Esophagus (tissue), 2 donors: ENCODE measurements around the gene NOXRED1. TPM values are rescaled to one million over a fixed set of nuclear protein-coding genes. Genes with fewer than 3 reads are reported as not detected.
"Not testable (repeated sequence)": the region's sequence is repeated elsewhere in the genome, so short reads cannot be mapped to it uniquely, and the experiment has no call there.

Experiments
- H3K27ac ChIP-seq, 2 donors: one replicate each; pipeline ENCODE4 v1.5.1; 2013; ENCODE audit warnings: low read depth in 2 of 2, mild to moderate bottlenecking in 2 of 2, inconsistent platforms in 1 of 2, low read length in 1 of 2, moderate library complexity in 1 of 2
- H3K27me3 ChIP-seq, 2 donors: one replicate each; pipeline ENCODE4 v1.6.1; 2013; ENCODE audit warnings: low read length in 2 of 2, control low read depth in 1 of 2, mild to moderate bottlenecking in 1 of 2; ENCODE audit not compliant: insufficient read depth in 2 of 2, control insufficient read depth in 1 of 2
- H3K36me3 ChIP-seq, 2 donors: one replicate each; pipeline ENCODE4 v1.6.1; 2013; ENCODE audit warnings: low read length in 1 of 2; ENCODE audit not compliant: control insufficient read depth in 2 of 2, insufficient read depth in 2 of 2
- H3K4me1 ChIP-seq, 2 donors: one replicate each; pipeline ENCODE4 v1.6.1; 2013; ENCODE audit warnings: low read length in 1 of 2; ENCODE audit not compliant: control insufficient read depth in 2 of 2, insufficient read depth in 2 of 2
- H3K4me3 ChIP-seq, 2 donors: one replicate each; pipeline ENCODE4 v1.5.1; 2013; ENCODE audit warnings: low read length in 2 of 2, mild to moderate bottlenecking in 2 of 2, low read depth in 1 of 2, moderate library complexity in 1 of 2
- H3K9me3 ChIP-seq, 2 donors: one replicate each; pipeline ENCODE4 v1.6.1; 2013; ENCODE audit warnings: mild to moderate bottlenecking in 2 of 2, low read depth in 1 of 2, low read length in 1 of 2, moderate library complexity in 1 of 2; ENCODE audit not compliant: control insufficient read depth in 2 of 2, insufficient read depth in 1 of 2
- WGBS, 2 donors: extraction: QIAGEN DNeasy Blood & Tissue Kit; methylation state at CpG; one replicate each; pipeline ENCODE4 v1.1.7; 2013; 5-methylcytosine and 5-hydroxymethylcytosine counted together
- polyA plus RNA-seq, 2 donors: library from polyadenylated mRNA; stranded (reverse); fragments of 200-250 nt; gene quantifications; one replicate each; pipeline ENCODE4 v1.2.3, GENCODE V29; 2013
- donor health status: healthy with polysubstance abuse.
- donor health status: Bipolar disorder and iron deficiency.

The NOXRED1 gene
- polyA plus RNA-seq, 2 donors, result 0.09 to 0.22 TPM

DNA sequence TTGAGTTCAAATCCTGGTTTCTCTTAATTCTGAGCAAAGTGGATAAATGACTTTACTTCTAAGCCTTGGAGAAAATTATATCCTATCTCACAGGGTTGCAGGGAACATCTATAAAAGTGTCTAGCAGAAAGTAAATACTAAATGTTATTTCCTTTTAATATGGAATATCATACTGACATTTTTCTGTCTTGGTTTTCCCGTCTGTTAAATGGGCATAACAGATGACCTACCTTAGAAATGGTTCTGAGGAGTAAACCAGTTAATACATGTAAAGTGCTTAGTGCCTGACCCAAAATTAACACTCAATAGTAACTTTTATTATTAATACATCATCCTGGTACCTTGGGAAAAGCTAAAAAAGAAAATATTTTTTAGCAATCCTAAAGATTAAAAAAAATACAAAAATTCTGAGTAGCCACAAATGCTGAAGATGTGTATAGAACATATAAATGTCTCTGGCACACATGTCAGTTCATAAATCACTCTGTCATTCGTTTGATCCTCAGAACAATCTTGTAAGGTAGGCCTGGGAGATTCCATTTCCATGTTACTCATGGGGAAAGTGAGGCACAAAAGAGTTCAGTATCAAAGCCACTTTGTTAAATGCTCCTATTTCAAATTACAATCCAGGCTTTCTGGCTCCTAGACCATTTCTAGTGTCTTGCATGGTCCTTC is 32.8 kb upstream of the NOXRED1 start:
- WGBS, 2 donors, result 64 to 66% methylated on average over 2 of the region's 2 CpGs
- H3K27ac ChIP-seq, result no peak overlapping the region
- H3K27me3 ChIP-seq, result no peaks in the 10 kb centered on the region
- peaks cover 0 to 2% of the 10 kb centered on the region in 2 donors for H3K4me1 ChIP-seq
- H3K4me3 ChIP-seq, result peak overlapping the region in 1 of 2 donors; percentile 98
- H3K9me3 ChIP-seq, result no peaks in the 10 kb centered on the region
- peaks cover 0 to 8% of the 10 kb centered on the region in 2 donors for H3K36me3 ChIP-seq

GRCh38 chr14:77442196-77442595 is 18.9 kb upstream of the NOXRED1 start:
- H3K9me3 ChIP-seq, result no peaks in the 10 kb centered on the region
- WGBS, 2 donors, result 95 to 96% methylated on average over 2 of the region's 2 CpGs
- H3K4me3 ChIP-seq, result no peak overlapping the region
- H3K4me1 ChIP-seq, result no peaks in the 10 kb centered on the region
- H3K27ac ChIP-seq, result no peak overlapping the region
- no peaks in the 10 kb centered on the region for H3K27me3 ChIP-seq
- peaks cover 12 to 18% of the 10 kb centered on the region in 2 donors for H3K36me3 ChIP-seq

DNA sequence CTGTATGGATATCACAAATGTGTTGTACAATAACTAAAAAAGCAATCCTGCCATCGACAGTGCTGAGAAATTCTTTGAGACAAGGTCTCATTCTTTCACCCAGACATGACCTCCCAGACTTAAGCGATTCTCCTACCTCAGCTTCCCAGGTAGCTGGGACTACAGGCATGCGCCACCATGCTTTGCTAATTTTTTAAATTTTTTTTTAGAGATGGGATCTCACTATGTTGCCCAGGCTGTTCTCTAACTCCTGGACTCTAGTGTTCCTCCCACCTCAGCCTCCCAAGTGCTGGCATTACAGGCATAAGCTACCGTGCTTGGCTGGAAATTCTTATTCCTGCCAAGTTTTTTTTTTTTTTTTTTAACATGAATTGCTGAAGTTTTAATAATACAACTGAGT is 16.5 kb upstream of the NOXRED1 start:
- H3K27ac ChIP-seq, result no peak overlapping the region
- H3K27me3 ChIP-seq, result no peaks in the 10 kb centered on the region
- no peaks in the 10 kb centered on the region for H3K4me1 ChIP-seq
- H3K36me3 ChIP-seq, result peaks cover 14 to 18% of the 10 kb centered on the region in 2 donors
- 92 to 95% methylated on average over 4 of the region's 4 CpGs for WGBS, 2 donors
- no peak overlapping the region for H3K4me3 ChIP-seq
- no peaks in the 10 kb centered on the region for H3K9me3 ChIP-seq

DNA sequence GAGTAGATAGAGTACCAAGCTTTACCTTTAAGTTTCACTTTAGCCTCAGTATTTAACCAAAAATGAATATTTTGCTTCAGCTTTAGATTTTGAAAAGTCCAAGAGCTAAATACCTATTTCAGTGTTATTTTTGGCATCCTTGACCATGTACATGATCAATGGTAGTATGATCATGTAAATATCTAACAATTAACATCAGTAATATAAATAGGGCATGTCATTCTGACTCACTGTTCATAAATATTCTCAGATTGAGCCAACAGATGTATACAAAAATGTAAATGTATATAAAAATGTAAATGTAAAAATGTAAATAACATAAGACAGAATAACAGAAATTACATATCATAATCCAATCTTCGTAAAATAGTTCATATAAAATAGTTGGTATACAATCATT is 15.3 kb upstream of the NOXRED1 start:
- H3K9me3 ChIP-seq, result no peaks in the 10 kb centered on the region
- no peaks in the 10 kb centered on the region for H3K27me3 ChIP-seq
- H3K27ac ChIP-seq, result no peak overlapping the region
- H3K36me3 ChIP-seq, result peaks cover 14 to 17% of the 10 kb centered on the region in 2 donors
- no peak overlapping the region for H3K4me3 ChIP-seq
- H3K4me1 ChIP-seq, result no peaks in the 10 kb centered on the region
- 93 to 96% methylated on average over 1 of the region's 1 CpG for WGBS, 2 donors

- Histone ChIP-seq H3K36me3 (peaks cover 0 to 4% of the 10 kb centered on the region in 2 donors), H3K4me3 (no peak overlapping the region), H3K27ac (no peak overlapping the region), H3K9me3 (no peaks in the 10 kb centered on the region), H3K27me3 (no peaks in the 10 kb centered on the region), H3K4me1 (no peaks in the 10 kb centered on the region)
- 98 to 99% methylated on average over 3 of the region's 3 CpGs for WGBS, 2 donors
Measured at GRCh38 chr14:77436042-77436441, 12.7 kb upstream of the NOXRED1 start.

DNA sequence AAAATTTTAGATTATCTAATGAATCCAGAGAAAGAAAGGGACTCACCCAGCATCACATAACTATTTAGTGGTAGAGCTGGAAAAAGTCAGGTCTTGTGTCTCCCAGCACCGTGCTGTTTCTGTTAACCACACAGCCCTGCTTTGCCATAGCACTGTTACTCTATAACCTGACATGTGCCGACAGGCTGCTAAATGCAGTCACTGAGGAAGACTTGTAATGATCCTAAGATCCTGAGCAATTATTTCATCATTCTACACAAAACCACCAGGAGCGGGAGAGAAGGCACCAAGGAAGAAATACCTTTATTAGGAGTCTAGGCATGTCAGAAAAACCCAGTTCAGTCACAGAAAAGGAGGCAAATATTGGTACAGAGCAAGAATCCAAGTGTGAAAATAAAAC is 3.1 kb upstream of the NOXRED1 start:
- Histone ChIP-seq H3K36me3 (peaks cover 28 to 39% of the 10 kb centered on the region in 2 donors), H3K27me3 (no peaks in the 10 kb centered on the region), H3K4me3 (no peak overlapping the region), H3K27ac (no peak overlapping the region), H3K9me3 (no peaks in the 10 kb centered on the region), H3K4me1 (no peaks in the 10 kb centered on the region)
- WGBS, 2 donors, result 93 to 97% methylated on average over 3 of the region's 3 CpGs

GRCh38 chr14:77424862-77425261 is 1.5 kb upstream of the NOXRED1 start:
- WGBS, 2 donors, result 90 to 94% methylated on average over 3 of the region's 3 CpGs
- Histone ChIP-seq H3K4me3 (no peak overlapping the region), H3K36me3 (peaks cover 28 to 39% of the 10 kb centered on the region in 2 donors), H3K4me1 (no peaks in the 10 kb centered on the region), H3K27me3 (no peaks in the 10 kb centered on the region), H3K9me3 (no peaks in the 10 kb centered on the region), H3K27ac (no peak overlapping the region)

DNA sequence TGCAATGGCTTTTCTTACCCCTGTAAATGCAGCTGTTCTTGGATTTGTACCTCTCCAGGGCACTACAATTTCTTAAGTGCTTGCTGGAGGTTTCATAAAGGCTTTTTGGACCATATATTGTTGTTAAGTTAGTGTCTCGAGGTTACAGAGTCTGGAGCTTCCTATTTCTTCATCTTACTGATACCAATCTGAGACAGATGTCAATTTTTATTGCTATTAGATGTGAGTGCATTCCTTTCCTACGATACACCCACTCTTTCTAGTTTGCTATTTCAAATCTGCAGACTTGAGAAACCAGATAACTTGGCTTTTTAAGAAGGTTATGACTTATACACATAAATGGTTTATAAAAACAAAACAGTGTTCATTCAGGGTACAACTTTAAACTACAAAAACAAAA is 2.1 kb downstream of the NOXRED1 start:
- H3K27ac ChIP-seq, result no peak overlapping the region
- peaks cover 12% of the 10 kb centered on the region in 2 donors for H3K36me3 ChIP-seq
- 54 to 97% methylated on average over 2 of the region's 2 CpGs for WGBS, 2 donors

DNA sequence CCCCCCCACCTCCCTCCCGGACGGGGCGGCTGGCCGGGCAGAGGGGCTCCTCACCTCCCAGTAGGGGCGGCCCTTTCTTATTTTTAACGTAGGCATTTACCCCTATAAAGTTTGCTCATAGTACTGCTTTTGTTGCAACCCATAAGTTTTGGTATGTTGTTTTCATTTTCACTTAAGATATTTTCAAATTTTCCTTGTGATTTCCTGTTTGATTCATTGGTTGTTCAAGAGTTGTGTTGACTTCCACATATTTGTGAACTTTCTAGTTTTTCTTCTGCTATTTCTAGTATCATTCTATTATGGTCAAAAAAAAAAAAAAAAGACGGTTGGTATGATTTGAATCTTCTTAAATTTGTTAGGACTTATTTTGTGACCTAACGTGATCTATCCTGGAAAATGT is 6.5 kb downstream of the NOXRED1 start:
- Histone ChIP-seq H3K27ac (no peak overlapping the region), H3K4me1 (no peaks in the 10 kb centered on the region)
- 93 to 94% methylated on average over 7 to 8 of the region's 8 CpGs for WGBS, 2 donors

More for the DNA sequence above, 2.1 kb downstream of the NOXRED1 start:
- Histone ChIP-seq H3K4me1 (no peaks in the 10 kb centered on the region), H3K4me3 (no peak overlapping the region), H3K9me3 (no peaks in the 10 kb centered on the region), H3K27me3 (no peaks in the 10 kb centered on the region)

GRCh38 chr14:77416098-77416497 is 7.2 kb downstream of the NOXRED1 start:
- H3K27ac ChIP-seq, H3K4me1 ChIP-seq, H3K4me3 ChIP-seq, H3K36me3 ChIP-seq, H3K9me3 ChIP-seq, H3K27me3 ChIP-seq: not testable (repeated sequence)
- 88 to 90% methylated on average over 2 of the region's 3 CpGs for WGBS, 2 donors

More for the DNA sequence above, 6.5 kb downstream of the NOXRED1 start:
- Histone ChIP-seq H3K36me3 (no peaks in the 10 kb centered on the region), H3K9me3 (no peaks in the 10 kb centered on the region), H3K4me3 (no peak overlapping the region), H3K27me3 (no peaks in the 10 kb centered on the region)
